NCI-H1092 treated with DMSO at 0.1 percent for 48 hours (cell line): Measurements from ENCODE around the gene SPCS3.
A peak's percentile ranks its signal among the peaks of the same experiment; 100 is the strongest.
"Not testable (repeated sequence)": the region's sequence is repeated elsewhere in the genome, so short reads cannot be mapped to it uniquely, and the experiment has no call there.

Source experiments
- DNase-seq: peaks from one replicate; lab custom pipeline; 2025; lab: John Stamatoyannopoulos, UW

Gene SPCS3

GRCh38 chr4:176346836-176347235, 27.1 kb downstream of the SPCS3 start:
- not testable (repeated sequence) for DNase-seq

- DNase-seq: no peak
Observed at GRCh38 chr4:176350671-176351070, 30.9 kb downstream of the SPCS3 start.

GRCh38 chr4:176354884-176355283, 35.1 kb downstream of the SPCS3 start:
- no peak for DNase-seq

- DNase-seq: no peak
Observed at GRCh38 chr4:176357359-176358082, 37.8 kb downstream of the SPCS3 start.

GRCh38 chr4:176358083-176358469, 38.3 kb downstream of the SPCS3 start:
- no peak for DNase-seq

GRCh38 chr4:176359590-176359989, 39.8 kb downstream of the SPCS3 start:
- no peak for DNase-seq

- no peak for DNase-seq
Observed at GRCh38 chr4:176360446-176360845, 40.7 kb downstream of the SPCS3 start.

DNA sequence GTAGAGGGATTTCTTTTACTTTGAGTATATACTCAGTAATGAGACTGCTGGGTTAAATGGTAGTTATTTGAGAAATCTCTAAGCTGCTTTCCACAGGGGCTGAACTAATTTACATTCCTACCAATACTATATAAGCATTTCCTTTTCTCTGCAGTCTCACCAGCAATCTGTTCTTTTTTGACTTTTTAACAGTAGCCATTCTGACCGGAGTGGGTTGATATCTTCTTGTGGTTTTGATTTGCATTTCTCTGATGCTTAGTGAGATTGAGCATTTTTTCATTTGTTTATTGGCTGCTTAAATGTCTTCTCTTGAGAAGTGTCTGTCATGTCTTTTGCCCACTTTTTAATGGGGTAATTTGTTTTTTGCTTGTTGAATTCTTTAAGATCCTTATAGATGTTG, 43.3 kb downstream of the SPCS3 start:
- no peak for DNase-seq

GRCh38 chr4:176367771-176368465, 48.2 kb downstream of the SPCS3 start:
- DNase-seq: no peak

- peak; percentile 28 for DNase-seq
Observed at GRCh38 chr4:176376032-176376614, 56.4 kb downstream of the SPCS3 start.

- peak; percentile 6 for DNase-seq
Observed at GRCh38 chr4:176377780-176378179, 58.0 kb downstream of the SPCS3 start.

DNA sequence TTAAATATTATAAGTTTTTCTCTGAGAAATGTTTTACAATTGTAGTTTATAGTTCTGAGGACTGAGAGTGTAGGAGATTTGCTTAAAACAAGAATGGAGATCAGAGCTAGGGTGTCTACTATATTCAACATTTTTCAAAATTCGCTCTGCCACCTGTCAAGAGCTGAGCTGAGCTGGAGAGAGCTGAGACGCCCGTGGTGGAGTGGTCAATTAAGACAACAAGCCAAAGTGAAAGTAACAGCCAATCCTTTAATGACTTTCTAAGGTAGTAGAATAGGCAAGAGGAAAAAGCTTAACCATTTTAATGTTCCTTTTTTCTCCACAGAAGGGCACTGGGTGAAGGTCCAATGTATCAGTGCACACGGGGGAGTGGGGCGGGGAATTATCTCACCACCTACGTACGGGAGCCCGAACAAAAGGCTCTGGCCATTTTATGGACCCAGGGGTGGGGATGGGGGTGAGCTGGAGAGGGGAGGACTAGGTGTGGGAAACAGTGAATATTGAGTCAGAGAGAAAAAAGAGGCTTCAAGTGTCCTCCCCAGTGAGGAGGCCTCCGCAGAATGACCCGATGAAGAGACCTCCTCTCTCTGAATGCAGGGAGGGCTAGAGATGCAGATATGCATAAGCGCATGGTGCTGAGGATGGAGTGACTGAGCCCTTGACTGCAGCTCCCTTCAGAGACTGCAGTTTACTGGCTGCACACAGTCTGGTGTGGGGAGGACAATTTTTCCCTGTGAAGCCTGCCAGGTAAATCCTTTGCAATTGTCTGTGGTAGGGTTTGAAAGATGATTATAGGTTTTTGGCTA, 60.8 kb downstream of the SPCS3 start:
- DNase-seq: no peak
